ENCODE measurements around the gene RIPOR2. TPM values are rescaled to one million over a fixed set of nuclear protein-coding genes. Genes with fewer than 3 reads are reported as not detected.

The RIPOR2 gene
- polyA plus RNA-seq, 3 donors, result 154 to 181 (median 179) TPM

GRCh38 chr6:24779416-24780016, 156.2 kb downstream of the RIPOR2 start:
- Histone ChIP-seq H3K4me2 (replicated peaks; ENCODE audit: extremely low read depth, low read length, poor library complexity, severe bottlenecking) (no peak overlapping the region), H3K27me3 (ENCODE audit: control insufficient read depth in 2 of 2, insufficient read depth in 2 of 2, low read length in 2 of 2) (no peaks in the 10 kb centered on the region), H3K4me3 (replicated peaks in 1 of 3; ENCODE audit: low read depth in 2 of 3, low read length in 3 of 3) (no peak overlapping the region), H3K79me2 (ENCODE audit: insufficient read depth, low read length) (peaks cover 74% of the 10 kb centered on the region), H3K9me3 (replicated peaks in 1 of 2; ENCODE audit: control insufficient read depth in 1 of 2, insufficient read depth in 1 of 2, low read length in 2 of 2) (no peaks in the 10 kb centered on the region), H4K20me1 (ENCODE audit: insufficient read depth, low read length) (no peaks in the 10 kb centered on the region), H2AFZ (ENCODE audit: insufficient read depth, low read depth, low read length, poor library complexity, severe bottlenecking) (no peak overlapping the region), H3K4me1 (ENCODE audit: control insufficient read depth in 1 of 2, insufficient read depth in 2 of 2, low read length in 2 of 2) (peaks cover 13 to 19% of the 10 kb centered on the region in 2 donors), H3K9ac (ENCODE audit: insufficient read depth, low read length, poor library complexity, severe bottlenecking) (no peak overlapping the region), H3K27ac (ENCODE audit: low read depth in 1 of 2, low read length in 2 of 2) (peak overlapping the region in 1 of 2 donors; percentile 48), H3K36me3 (replicated peaks in 1 of 2; ENCODE audit: control insufficient read depth in 1 of 2, insufficient read depth in 2 of 2, low read length in 2 of 2) (peaks cover 12 to 30% of the 10 kb centered on the region in 2 donors)
- no peaks in the 10 kb centered on the region for H3K9me3 Mint-ChIP-seq
- WGBS (ENCODE audit: insufficient coverage), result 80% methylated on average over 1 of the region's 3 CpGs
- no peak for TF ChIP-seq CTCF (IDR thresholded peaks at IDR 0.05)
- no peak overlapping the region for H3K4me3 Mint-ChIP-seq
- H3K4me1 Mint-ChIP-seq, result peaks cover 23% of the 10 kb centered on the region
- H3K27ac Mint-ChIP-seq, result peak overlapping the region in 2 of 7 donors; percentile 22 to 28
- peaks cover 18 to 39% of the 10 kb centered on the region in 2 donors for H3K36me3 Mint-ChIP-seq
- DNase-seq, result no peak
- no peaks in the 10 kb centered on the region for H3K27me3 Mint-ChIP-seq (ENCODE audit: low read depth in 3 of 3)
- intact Hi-C loops (cut with micrococcal nuclease), result no loop called here

GRCh38 chr6:24778878-24779277, 156.9 kb downstream of the RIPOR2 start:
- H3K9me3 ChIP-seq (replicated peaks in 1 of 2; ENCODE audit: control insufficient read depth in 1 of 2, insufficient read depth in 1 of 2, low read length in 2 of 2), result no peaks in the 10 kb centered on the region
- no peaks in the 10 kb centered on the region for H3K27me3 Mint-ChIP-seq (ENCODE audit: low read depth in 3 of 3)
- H3K4me3 Mint-ChIP-seq, result no peak overlapping the region
- H3K4me1 Mint-ChIP-seq, result peaks cover 23% of the 10 kb centered on the region
- H3K9ac ChIP-seq (ENCODE audit: insufficient read depth, low read length, poor library complexity, severe bottlenecking), result no peak overlapping the region
- H3K27ac Mint-ChIP-seq, result no peak overlapping the region
- DNase-seq, result no peak
- H2AFZ ChIP-seq (ENCODE audit: insufficient read depth, low read depth, low read length, poor library complexity, severe bottlenecking), result no peak overlapping the region
- peak overlapping the region in 1 of 2 donors; percentile 12 for H3K27ac ChIP-seq (ENCODE audit: low read depth in 1 of 2, low read length in 2 of 2)
- intact Hi-C loops (cut with micrococcal nuclease), result no loop called here
- no peaks in the 10 kb centered on the region for H3K27me3 ChIP-seq (ENCODE audit: control insufficient read depth in 2 of 2, insufficient read depth in 2 of 2, low read length in 2 of 2)
- H3K36me3 ChIP-seq (replicated peaks in 1 of 2; ENCODE audit: control insufficient read depth in 1 of 2, insufficient read depth in 2 of 2, low read length in 2 of 2), result peaks cover 8 to 24% of the 10 kb centered on the region in 2 donors
- H3K36me3 Mint-ChIP-seq, result peaks cover 16 to 35% of the 10 kb centered on the region in 2 donors
- H4K20me1 ChIP-seq (ENCODE audit: insufficient read depth, low read length), result no peaks in the 10 kb centered on the region
- H3K4me2 ChIP-seq (replicated peaks; ENCODE audit: extremely low read depth, low read length, poor library complexity, severe bottlenecking), result no peak overlapping the region
- no peak for TF ChIP-seq CTCF (IDR thresholded peaks at IDR 0.05)
- no peaks in the 10 kb centered on the region for H3K9me3 Mint-ChIP-seq
- no peak overlapping the region for H3K4me3 ChIP-seq (replicated peaks in 1 of 3; ENCODE audit: low read depth in 2 of 3, low read length in 3 of 3)
- H3K79me2 ChIP-seq (ENCODE audit: insufficient read depth, low read length), result peaks cover 74% of the 10 kb centered on the region
- H3K4me1 ChIP-seq (ENCODE audit: control insufficient read depth in 1 of 2, insufficient read depth in 2 of 2, low read length in 2 of 2), result peaks cover 18 to 19% of the 10 kb centered on the region in 2 donors

All from CD14-positive monocyte (primary cell).